Measurements from ENCODE around the gene ENKUR. TPM values are rescaled to one million over a fixed set of nuclear protein-coding genes. Genes with fewer than 3 reads are reported as not detected.

The ENKUR gene
- total RNA-seq, 1 donor from 2014 or later, result not detected

GRCh38 chr10:24989867-24990266 is 26.1 kb downstream of the ENKUR start:
- Mint-ChIP-seq H3K4me1 (ENCODE audit: unreplicated experiment) (peaks cover 14% of the 10 kb centered on the region), H3K9me3 (ENCODE audit: unreplicated experiment) (no peaks in the 10 kb centered on the region), H3K36me3 (ENCODE audit: low read depth, unreplicated experiment) (no peaks in the 10 kb centered on the region), H3K4me3 (ENCODE audit: unreplicated experiment) (no peak overlapping the region), H3K27me3 (ENCODE audit: unreplicated experiment) (no peaks in the 10 kb centered on the region), H3K27ac (ENCODE audit: unreplicated experiment) (no peak overlapping the region)
- no peak for DNase-seq (ENCODE audit: low spot score)
- no peak for TF ChIP-seq CTCF (IDR thresholded peaks at IDR 0.05; ENCODE audit: unreplicated experiment)

GRCh38 chr10:24988831-24989640 is 26.9 kb downstream of the ENKUR start:
- Mint-ChIP-seq H3K36me3 (ENCODE audit: low read depth, unreplicated experiment) (no peaks in the 10 kb centered on the region), H3K27ac (ENCODE audit: unreplicated experiment) (no peak overlapping the region), H3K4me3 (ENCODE audit: unreplicated experiment) (no peak overlapping the region), H3K9me3 (ENCODE audit: unreplicated experiment) (no peaks in the 10 kb centered on the region), H3K4me1 (ENCODE audit: unreplicated experiment) (peaks cover 13% of the 10 kb centered on the region), H3K27me3 (ENCODE audit: unreplicated experiment) (no peaks in the 10 kb centered on the region)
- no peak for DNase-seq (ENCODE audit: low spot score)
- TF ChIP-seq CTCF (IDR thresholded peaks at IDR 0.05; ENCODE audit: unreplicated experiment), result no peak

- Mint-ChIP-seq H3K9me3 (ENCODE audit: unreplicated experiment) (no peaks in the 10 kb centered on the region), H3K27me3 (ENCODE audit: unreplicated experiment) (peaks cover 1% of the 10 kb centered on the region), H3K4me1 (ENCODE audit: unreplicated experiment) (peaks cover 9% of the 10 kb centered on the region), H3K36me3 (ENCODE audit: low read depth, unreplicated experiment) (no peaks in the 10 kb centered on the region), H3K4me3 (ENCODE audit: unreplicated experiment) (no peak overlapping the region), H3K27ac (ENCODE audit: unreplicated experiment) (no peak overlapping the region)
- no peak for TF ChIP-seq CTCF (IDR thresholded peaks at IDR 0.05; ENCODE audit: unreplicated experiment)
- DNase-seq (ENCODE audit: low spot score), result no peak
Observed at GRCh38 chr10:24984906-24985305, 31.1 kb downstream of the ENKUR start.

GRCh38 chr10:24983946-24984345 is 32.0 kb downstream of the ENKUR start:
- H3K27ac Mint-ChIP-seq (ENCODE audit: unreplicated experiment), result no peak overlapping the region
- H3K36me3 Mint-ChIP-seq (ENCODE audit: low read depth, unreplicated experiment), result no peaks in the 10 kb centered on the region
- DNase-seq (ENCODE audit: low spot score), result no peak
- H3K4me3 Mint-ChIP-seq (ENCODE audit: unreplicated experiment), result no peak overlapping the region
- TF ChIP-seq CTCF (IDR thresholded peaks at IDR 0.05; ENCODE audit: unreplicated experiment), result no peak
- H3K9me3 Mint-ChIP-seq (ENCODE audit: unreplicated experiment), result no peaks in the 10 kb centered on the region
- H3K4me1 Mint-ChIP-seq (ENCODE audit: unreplicated experiment), result peaks cover 5% of the 10 kb centered on the region
- peaks cover 2% of the 10 kb centered on the region for H3K27me3 Mint-ChIP-seq (ENCODE audit: unreplicated experiment)

GRCh38 chr10:24983130-24983529 is 32.8 kb downstream of the ENKUR start:
- H3K36me3 Mint-ChIP-seq (ENCODE audit: low read depth, unreplicated experiment), result no peaks in the 10 kb centered on the region
- no peak overlapping the region for H3K4me3 Mint-ChIP-seq (ENCODE audit: unreplicated experiment)
- TF ChIP-seq CTCF (IDR thresholded peaks at IDR 0.05; ENCODE audit: unreplicated experiment), result no peak
- no peak overlapping the region for H3K27ac Mint-ChIP-seq (ENCODE audit: unreplicated experiment)
- no peak for DNase-seq (ENCODE audit: low spot score)
- peaks cover 2% of the 10 kb centered on the region for H3K27me3 Mint-ChIP-seq (ENCODE audit: unreplicated experiment)
- no peaks in the 10 kb centered on the region for H3K9me3 Mint-ChIP-seq (ENCODE audit: unreplicated experiment)
- peaks cover 2% of the 10 kb centered on the region for H3K4me1 Mint-ChIP-seq (ENCODE audit: unreplicated experiment)

Data from endothelial cell (in vitro differentiated cells).